CMK (cell line): Measurements from ENCODE around the gene TM7SF3.
"Not testable (repeated sequence)": the region's sequence is repeated elsewhere in the genome, so short reads cannot be mapped to it uniquely, and the experiment has no call there.

ENCODE experiments used
- DNase-seq: peaks from one replicate; pipeline ENCODE4 v3.0.0-alpha.2; 2010; ENCODE audit warnings: low read depth

Gene TM7SF3, protein sequence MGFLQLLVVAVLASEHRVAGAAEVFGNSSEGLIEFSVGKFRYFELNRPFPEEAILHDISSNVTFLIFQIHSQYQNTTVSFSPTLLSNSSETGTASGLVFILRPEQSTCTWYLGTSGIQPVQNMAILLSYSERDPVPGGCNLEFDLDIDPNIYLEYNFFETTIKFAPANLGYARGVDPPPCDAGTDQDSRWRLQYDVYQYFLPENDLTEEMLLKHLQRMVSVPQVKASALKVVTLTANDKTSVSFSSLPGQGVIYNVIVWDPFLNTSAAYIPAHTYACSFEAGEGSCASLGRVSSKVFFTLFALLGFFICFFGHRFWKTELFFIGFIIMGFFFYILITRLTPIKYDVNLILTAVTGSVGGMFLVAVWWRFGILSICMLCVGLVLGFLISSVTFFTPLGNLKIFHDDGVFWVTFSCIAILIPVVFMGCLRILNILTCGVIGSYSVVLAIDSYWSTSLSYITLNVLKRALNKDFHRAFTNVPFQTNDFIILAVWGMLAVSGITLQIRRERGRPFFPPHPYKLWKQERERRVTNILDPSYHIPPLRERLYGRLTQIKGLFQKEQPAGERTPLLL

GRCh38 chr12:27014085-27014858, at the start of gene TM7SF3:
TM7SF3 (minus strand) TSS chr12:27014384; CDS start chr12:27014168, 216 bp downstream.
- DNase-seq, result peak; percentile 68

DNA sequence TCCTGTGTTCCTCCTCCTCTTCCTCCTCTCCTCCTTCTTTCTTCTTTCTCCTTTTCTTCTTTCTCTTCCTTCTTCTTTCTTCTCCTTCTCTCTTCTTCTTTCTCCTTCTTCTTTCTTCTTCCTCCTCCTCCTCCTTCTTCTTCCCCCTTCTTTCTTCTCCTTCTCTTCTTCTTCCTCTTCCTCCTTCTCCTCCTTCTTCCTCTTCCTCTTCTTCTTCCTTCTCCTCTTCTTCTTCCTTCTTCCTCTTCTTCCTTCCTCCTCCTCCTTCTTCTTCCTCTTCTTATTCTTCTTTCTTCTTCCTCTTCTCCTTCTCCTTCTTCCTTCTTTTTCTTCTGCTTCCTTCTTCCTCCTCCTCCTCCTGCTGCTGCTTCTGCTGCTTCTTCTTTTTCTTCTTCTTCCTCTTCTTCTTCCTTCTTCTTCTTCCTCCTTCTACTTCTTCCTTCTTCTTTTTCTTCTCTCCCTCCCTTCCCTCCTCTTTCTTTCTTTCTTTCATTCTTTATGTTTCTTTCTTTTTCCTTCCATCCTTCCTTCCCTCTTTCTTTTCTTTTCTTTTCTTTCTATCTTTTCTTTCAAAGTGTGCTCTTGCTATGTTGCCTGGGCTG, 49.2 kb upstream of the TM7SF3 start:
- no peak for DNase-seq

GRCh38 chr12:27061317-27061716, 47.1 kb upstream of the TM7SF3 start:
- no peak for DNase-seq

DNA sequence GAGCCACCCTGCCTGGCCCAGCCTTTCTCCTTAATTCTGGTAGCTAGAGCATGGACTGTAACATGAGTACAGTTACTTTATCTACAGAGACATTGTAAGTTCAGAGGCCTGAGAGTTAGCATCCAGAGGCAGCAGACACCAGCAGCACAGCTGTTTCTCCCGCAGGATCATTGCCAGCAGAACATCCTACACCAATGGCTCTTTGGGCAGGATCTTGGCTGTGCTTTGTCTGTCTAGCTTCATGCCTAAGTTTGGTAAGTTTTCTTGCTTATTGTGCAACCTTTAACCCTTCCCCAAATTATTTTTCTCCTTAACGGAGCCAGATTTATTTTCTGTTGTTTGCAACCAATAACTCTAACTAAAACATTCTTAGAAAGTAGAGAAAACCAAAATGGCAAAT, 46.6 kb upstream of the TM7SF3 start:
- no peak for DNase-seq

DNA sequence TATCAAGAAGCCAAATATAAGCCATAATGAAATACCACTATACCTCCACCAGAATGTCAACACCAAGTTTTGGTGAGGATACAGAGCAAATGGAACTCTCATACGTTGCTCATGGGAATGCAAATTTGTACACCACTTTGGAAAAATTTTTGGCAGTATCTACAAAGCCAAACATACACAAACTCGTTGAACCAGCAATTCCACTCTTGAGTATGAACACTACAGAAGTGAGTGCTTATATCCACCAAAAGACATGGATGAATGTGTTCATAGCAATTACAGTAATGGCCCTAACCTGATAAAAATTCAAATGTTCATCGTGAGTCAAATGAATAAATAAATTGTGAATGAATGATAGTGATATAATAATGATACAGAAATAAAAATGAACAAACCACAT, 43.4 kb upstream of the TM7SF3 start:
- DNase-seq, result no peak

- DNase-seq, result no peak
Measured at GRCh38 chr12:27055966-27056365, 41.8 kb upstream of the TM7SF3 start.

- DNase-seq, result no peak
Measured at GRCh38 chr12:27052742-27053141, 38.6 kb upstream of the TM7SF3 start.

GRCh38 chr12:27052176-27052575, 38.0 kb upstream of the TM7SF3 start:
- DNase-seq, result no peak

DNA sequence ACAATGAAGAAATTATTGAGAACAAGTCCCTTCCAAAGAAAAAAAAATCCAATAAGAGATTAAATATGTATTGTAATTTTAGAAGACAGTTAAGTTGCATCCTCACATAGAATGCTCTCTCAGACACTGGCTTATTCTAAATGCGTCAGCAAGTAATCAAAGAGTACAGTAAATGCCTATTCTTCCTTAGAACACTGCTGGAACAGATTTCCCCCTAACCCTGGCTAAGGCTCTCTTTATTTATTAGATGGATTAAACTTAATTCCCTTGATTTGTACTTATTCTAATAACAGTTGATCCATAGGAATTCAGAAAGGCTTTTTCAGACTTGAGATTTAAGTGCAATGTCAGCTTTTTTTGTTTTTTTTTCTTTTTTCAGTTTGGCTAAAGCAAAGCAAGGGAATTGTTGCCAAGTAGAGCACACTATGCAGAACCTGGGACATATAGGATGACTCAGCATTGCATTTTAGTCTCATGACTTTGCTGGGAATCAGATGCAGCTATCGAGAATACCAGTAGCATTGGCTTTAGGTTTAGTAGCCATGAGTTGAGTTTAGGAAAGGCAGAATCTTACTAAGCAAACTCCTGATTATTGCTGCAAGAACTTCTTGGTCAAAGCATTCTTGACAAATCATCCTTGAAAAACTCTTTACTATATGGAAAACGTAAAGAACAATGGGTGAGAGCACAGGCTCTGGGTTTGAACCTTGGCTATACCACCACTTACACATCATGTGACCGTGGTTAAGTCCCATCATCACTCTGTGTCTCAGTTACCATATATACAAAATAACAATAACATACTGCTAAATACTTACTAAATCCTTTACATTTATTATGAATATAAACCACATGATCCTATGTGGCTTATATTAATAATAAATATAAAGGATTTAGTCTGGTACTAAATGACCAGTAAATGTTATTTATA, 34.9 kb upstream of the TM7SF3 start:
- no peak for DNase-seq

DNA sequence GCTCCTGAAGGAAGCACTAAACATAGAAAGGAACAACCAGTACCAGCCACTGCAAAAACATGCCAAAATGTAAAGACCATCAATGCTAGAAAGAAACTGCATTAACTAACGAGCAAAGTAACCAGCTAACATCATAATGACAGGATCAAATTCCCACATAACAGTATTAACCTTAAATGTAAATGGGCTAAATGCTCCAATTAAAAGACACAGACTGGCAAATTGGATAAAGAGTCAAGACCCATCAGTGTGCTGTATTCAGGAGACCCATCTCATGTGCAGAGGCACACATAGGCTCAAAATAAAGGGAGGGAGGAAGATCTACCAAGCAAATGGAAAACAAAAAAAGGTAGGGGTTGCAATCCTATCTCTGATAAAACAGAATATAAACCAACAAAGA, 27.8 kb upstream of the TM7SF3 start:
- DNase-seq, result not testable (repeated sequence)

GRCh38 chr12:27040637-27041036, 26.5 kb upstream of the TM7SF3 start:
- DNase-seq, result not testable (repeated sequence)

GRCh38 chr12:27034607-27035293, 20.6 kb upstream of the TM7SF3 start:
- DNase-seq, result no peak

- DNase-seq, result no peak
Measured at GRCh38 chr12:27032679-27033078, 18.5 kb upstream of the TM7SF3 start.

DNA sequence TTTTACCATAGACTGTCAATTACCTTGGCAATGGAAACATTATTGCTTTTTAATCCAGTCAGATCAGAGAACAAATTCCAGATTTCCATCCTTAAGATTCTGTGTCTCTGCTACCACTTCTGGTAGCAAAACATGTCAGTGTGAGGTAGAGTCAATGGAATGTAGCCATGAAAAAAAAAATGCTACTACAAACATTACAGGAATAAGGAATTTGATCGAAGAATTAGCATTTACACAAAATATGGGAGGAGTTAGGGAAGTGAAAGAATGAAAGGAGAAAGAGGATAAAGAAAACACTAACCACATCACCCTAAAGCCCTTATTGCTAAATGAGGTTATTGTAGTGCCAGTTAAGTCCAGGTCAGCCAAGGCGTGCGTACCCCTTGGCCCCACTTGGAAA, 17.3 kb upstream of the TM7SF3 start:
- no peak for DNase-seq

DNA sequence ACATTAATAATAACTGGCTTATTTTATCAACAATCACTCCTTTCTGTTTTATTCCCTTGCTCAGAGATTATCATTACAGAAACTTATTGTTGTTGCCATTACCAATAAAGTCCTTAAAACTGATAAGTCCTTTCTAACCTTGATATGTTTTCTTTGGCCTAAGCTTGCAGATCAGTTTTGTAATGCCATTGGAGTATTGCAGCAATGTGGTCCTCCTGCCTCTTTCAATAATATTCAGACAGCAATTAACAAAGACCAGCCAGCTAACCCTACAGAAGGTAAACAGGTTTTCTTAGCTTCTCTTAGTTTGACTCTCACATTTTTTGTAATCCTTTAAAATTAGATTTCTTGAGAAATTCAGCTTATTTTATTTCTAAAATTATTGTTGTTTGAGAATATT, 12.1 kb upstream of the TM7SF3 start:
- no peak for DNase-seq

DNA sequence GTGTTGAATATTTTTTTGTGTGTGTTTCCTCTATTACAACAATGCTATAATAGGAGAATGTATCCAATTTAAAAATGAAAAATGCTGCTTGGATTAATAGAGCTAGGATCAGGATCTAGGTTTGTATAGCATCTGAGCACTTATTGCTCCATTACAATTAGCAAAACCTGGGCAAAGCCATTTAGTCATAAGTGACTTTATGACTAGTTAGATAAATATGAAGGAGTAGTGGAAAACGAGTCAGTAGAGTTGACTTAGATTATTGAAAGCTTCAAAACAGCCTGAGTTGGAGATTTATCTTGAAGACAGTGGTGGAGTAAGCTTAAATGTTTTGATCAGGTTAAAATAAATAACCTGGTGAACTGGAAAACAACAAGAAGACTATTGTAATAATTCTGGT, 10.9 kb upstream of the TM7SF3 start:
- DNase-seq, result no peak

GRCh38 chr12:27024291-27024690, 10.1 kb upstream of the TM7SF3 start:
- DNase-seq, result no peak

GRCh38 chr12:27020761-27021160, 6.6 kb upstream of the TM7SF3 start:
- DNase-seq, result no peak

DNA sequence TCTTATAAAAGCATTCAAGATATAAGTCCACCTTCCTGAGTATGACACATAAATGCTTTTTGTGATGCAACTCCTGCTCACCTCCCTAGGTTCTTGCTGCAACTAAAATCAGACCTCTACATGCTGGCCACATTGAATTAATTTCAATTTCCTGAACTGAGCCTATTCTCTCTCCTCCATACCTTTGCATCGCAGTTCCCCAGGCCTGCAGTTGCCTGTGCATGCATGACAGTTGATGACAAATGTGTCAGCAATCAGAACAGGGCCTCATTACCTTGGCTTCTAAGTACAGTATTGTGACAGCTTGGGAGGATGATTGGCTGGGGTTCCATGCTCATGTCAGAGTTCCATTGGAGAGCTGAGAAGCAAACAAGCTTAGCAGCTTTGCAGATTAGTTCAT, 3.9 kb upstream of the TM7SF3 start:
- DNase-seq, result no peak

DNA sequence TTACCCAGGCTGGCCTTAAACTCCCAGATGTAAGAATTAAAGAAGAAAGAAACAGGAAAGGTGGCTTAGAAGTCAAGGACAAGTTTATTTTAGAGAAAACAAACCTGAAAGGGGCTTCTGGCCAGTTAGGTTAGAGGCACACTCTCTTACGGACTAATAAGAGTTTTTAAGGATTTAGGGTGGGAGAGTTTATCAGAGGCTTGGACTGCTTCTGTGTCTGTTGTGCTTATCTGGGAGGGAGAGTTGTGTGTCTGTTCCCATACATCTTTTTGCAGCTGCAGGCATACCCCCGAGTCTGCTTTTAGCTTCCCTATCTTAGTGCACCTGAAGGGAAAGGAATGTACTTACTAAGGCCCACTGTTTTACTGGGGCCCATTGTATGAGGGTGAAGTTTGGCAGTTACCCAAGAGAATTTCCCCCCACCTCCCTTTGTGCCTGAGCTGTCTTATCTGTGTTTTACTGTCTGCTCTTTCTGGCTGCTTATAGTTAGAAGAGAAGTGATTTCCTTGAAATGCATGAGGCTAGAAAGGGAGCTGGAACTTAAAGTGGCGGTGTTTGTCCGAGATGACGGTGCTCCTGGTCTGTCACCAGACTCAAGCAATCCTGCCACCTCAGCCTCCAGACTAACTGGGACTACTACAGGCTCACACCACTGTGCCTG, 3.1 kb upstream of the TM7SF3 start:
- not testable (repeated sequence) for DNase-seq
